NCI-H146 treated with DMSO at 0.1 percent for 48 hours (cell line): ENCODE measurements around the gene CFAP45.

ENCODE experiments used
- DNase-seq: peaks from one replicate; lab custom pipeline; 2025; ENCODE audit not compliant: unreplicated experiment; lab: John Stamatoyannopoulos, UW

CFAP45 gene

GRCh38 chr1:159829822-159830465, 70.0 kb downstream of the CFAP45 start:
- no peak for DNase-seq

- DNase-seq = peak; percentile 11
Observed at GRCh38 chr1:159829273-159829634, 70.7 kb downstream of the CFAP45 start.

GRCh38 chr1:159828581-159829272, 71.2 kb downstream of the CFAP45 start:
- DNase-seq = no peak

- no peak for DNase-seq
Observed at GRCh38 chr1:159828176-159828575, 71.8 kb downstream of the CFAP45 start.

- no peak for DNase-seq
Observed at GRCh38 chr1:159827549-159827948, 72.4 kb downstream of the CFAP45 start.

GRCh38 chr1:159827102-159827490, 72.9 kb downstream of the CFAP45 start:
- DNase-seq = no peak

GRCh38 chr1:159826441-159827101, 73.4 kb downstream of the CFAP45 start, which contains the start of gene SLAMF8:
TSS of gene SLAMF8 (plus strand) at chr1:159826873. CDS start at chr1:159826899, 26 bp downstream.
- no peak for DNase-seq

GRCh38 chr1:159825564-159825963, 74.4 kb downstream of the CFAP45 start:
- no peak for DNase-seq

- DNase-seq = peak; percentile 87
Observed at GRCh38 chr1:159823406-159823805, 76.6 kb downstream of the CFAP45 start.
